Measurements from ENCODE around the gene GHRH.

DNA sequence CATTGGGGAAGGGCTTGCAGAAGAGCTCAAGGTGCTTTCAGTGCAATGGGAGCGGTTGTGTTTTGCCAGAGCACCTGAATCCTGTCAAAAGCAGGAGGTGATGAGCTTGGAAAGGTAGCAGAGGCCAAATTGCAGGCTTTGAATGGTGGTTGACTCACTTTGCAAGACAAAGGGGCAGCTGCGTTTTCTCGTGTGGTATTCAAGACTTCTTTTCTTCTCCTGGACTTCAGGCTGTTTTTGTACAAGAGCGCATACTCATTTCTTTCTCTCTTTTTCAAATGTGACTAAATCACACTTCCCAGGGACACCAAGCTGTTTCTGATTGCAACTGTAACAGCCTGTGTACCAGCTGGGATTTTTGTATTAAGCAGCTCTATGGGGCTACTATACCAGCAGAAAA is 32.3 kb downstream of the GHRH start:
- TF ChIP-seq EP300 (IDR thresholded peaks at IDR 0.05): no peak
- no peak for TF ChIP-seq NR3C1 (IDR thresholded peaks at IDR 0.05)
